HCT116 (cell line): ENCODE measurements around the gene FAM110A. TPM values are rescaled to one million over a fixed set of nuclear protein-coding genes. Genes with fewer than 3 reads are reported as not detected.

Experiments
- ATAC-seq: fragments of 200-7000 bp; cut with Tn5 transposase; 2 replicates; pipeline ENCODE4 v1.9.1; 2020; ENCODE audit warnings: mild to moderate bottlenecking, moderate library complexity
- BruUV-seq: library from RNA; stranded (reverse); fragments of 400-500 nt; replicated peaks from 2 replicates; lab custom pipeline; 2021; lab: Mats Ljungman, UMichigan
- CTCF ChIA-PET: fragments of 300-600 bp; sonication (Branson Sonifier 250); formaldehyde crosslinking; loops from one replicate; lab custom pipeline; 2021; ENCODE audit warnings: antibody characterized with exemption; lab: Charles Lee
- POLR2A ChIA-PET: fragments of 300-600, 350-600 bp; sonication (Branson Sonifier 250); formaldehyde crosslinking; loops from one replicate; lab custom pipeline; 2021; ENCODE audit warnings: antibody characterized with exemption; lab: Charles Lee
- RAD21 ChIA-PET, 2 experiments: fragments of 300-600 bp; sonication (Branson Sonifier 250); formaldehyde crosslinking; loops; one replicate each; lab custom pipeline; 2023; ENCODE audit warnings: low total read pairs in 2 of 2; ENCODE audit not compliant: uncharacterized antibody in 2 of 2, unreplicated experiment in 2 of 2, low non-redundant PET in 1 of 2; lab: Charles Lee
- DNase-seq: peaks from one replicate; pipeline ENCODE4 v3.0.0-alpha.2; 2010; ENCODE audit warnings: low read depth, low spot score
- H2AFZ ChIP-seq: fragments of 200-600 bp; shearing (Covaris generic), sonication (generic); 2 replicates; pipeline ENCODE4 v1.6.1; 2017; ENCODE audit warnings: low read depth, mixed run types, mixed read lengths, antibody characterized with exemption, low read length; ENCODE audit not compliant: poor library complexity, severe bottlenecking
- H3K27ac ChIP-seq: 2 replicates; pipeline ENCODE4 v1.5.1; 2012; ENCODE audit warnings: low read depth, low read length
- H3K27me3 ChIP-seq: fragments of 200-600 bp; sonication (generic); 2 replicates; pipeline ENCODE4 v1.6.1; 2016; ENCODE audit warnings: mixed run types, low read length, mixed read lengths; ENCODE audit not compliant: insufficient read depth
- H3K36me3 ChIP-seq, 2 experiments: fragments of 200-500 bp in 1 of 2; fragments of 200-600 bp in 1 of 2; sonication (Bioruptor generic) in 1 of 2; sonication (generic) in 1 of 2; 2 replicates each; pipeline versions ENCODE4 v1.5.1 to v1.6.1; 2014 to 2016; ENCODE audit warnings: low read length in 2 of 2, inconsistent platforms in 1 of 2, mixed read lengths in 1 of 2, mixed run types in 1 of 2; ENCODE audit not compliant: insufficient read depth in 2 of 2, control insufficient read depth in 1 of 2
- H3K4me1 ChIP-seq, 2 experiments: fragments of 200-600 bp in 1 of 2; sonication (generic) in 1 of 2; 2 replicates each; pipeline versions ENCODE4 v1.5.1 to v1.6.1; 2012 to 2017; ENCODE audit warnings: low read length in 2 of 2, inconsistent platforms in 1 of 2, mild to moderate bottlenecking in 1 of 2, mixed read lengths in 1 of 2, mixed run types in 1 of 2, moderate library complexity in 1 of 2; ENCODE audit not compliant: insufficient read depth in 2 of 2, control insufficient read depth in 1 of 2
- H3K4me2 ChIP-seq: fragments of 200-600 bp; sonication (generic); 2 replicates; pipeline ENCODE4 v1.6.1; 2017; ENCODE audit warnings: mixed run types, low read length, mixed read lengths
- H3K4me3 ChIP-seq, 2 experiments: fragments of 200-600 bp in 1 of 2; sonication (generic) in 1 of 2; replicated peaks in 1 of 2; 2 replicates each; pipeline ENCODE4 v1.5.1; 2011 to 2016; ENCODE audit warnings: low read length in 2 of 2, control low read depth in 1 of 2, low read depth in 1 of 2, mild to moderate bottlenecking in 1 of 2, mixed read lengths in 1 of 2, mixed run types in 1 of 2
- H3K79me2 ChIP-seq: fragments of 200-600 bp; sonication (generic); 2 replicates; pipeline ENCODE4 v1.6.1; 2017; ENCODE audit warnings: mild to moderate bottlenecking, mixed run types, low read length, moderate library complexity, mixed read lengths; ENCODE audit not compliant: insufficient read depth
- H3K9ac ChIP-seq: fragments of 200-600 bp; sonication (generic); 2 replicates; pipeline ENCODE4 v1.6.1; 2016; ENCODE audit warnings: low read length, mixed read lengths
- H3K9me2 ChIP-seq: fragments of 200-600 bp; sonication (generic), shearing (Covaris generic); 2 replicates; pipeline ENCODE4 v1.6.1; 2017; ENCODE audit warnings: mixed run types, mild to moderate bottlenecking, moderate library complexity; ENCODE audit not compliant: insufficient read depth
- H3K9me3 ChIP-seq, 2 experiments: fragments of 200-500 bp in 1 of 2; fragments of 200-600 bp in 1 of 2; sonication (Bioruptor generic) in 1 of 2; sonication (generic) in 1 of 2; 2 replicates each; pipeline ENCODE4 v1.6.1; 2014 to 2017; ENCODE audit warnings: low read length in 2 of 2, mixed read lengths in 2 of 2, inconsistent platforms in 1 of 2, low read depth in 1 of 2, mild to moderate bottlenecking in 1 of 2, mixed run types in 1 of 2, moderate library complexity in 1 of 2; ENCODE audit not compliant: control insufficient read depth in 1 of 2, insufficient read depth in 1 of 2
- H4K20me1 ChIP-seq: fragments of 200-600 bp; sonication (generic), shearing (Covaris generic); 2 replicates; pipeline ENCODE4 v1.6.1; 2017; ENCODE audit warnings: mixed run types, mild to moderate bottlenecking, moderate library complexity; ENCODE audit not compliant: insufficient read depth
- CTCF ChIP-seq, 3 experiments: fragments of 200-600 bp in 1 of 3; sonication (generic) in 1 of 3; IDR thresholded peaks in 2 of 3; conservative IDR thresholded peaks in 1 of 3; 2 replicates each; pipeline ENCODE4 v1.5.1; 2012 to 2017; ENCODE audit warnings: low read depth in 2 of 3, low read length in 2 of 3, antibody characterized with exemption in 1 of 3, borderline replicate concordance in 1 of 3, control low read depth in 1 of 3, mild to moderate bottlenecking in 1 of 3, mixed read lengths in 1 of 3, mixed run types in 1 of 3, moderate library complexity in 1 of 3; ENCODE audit not compliant: insufficient read depth in 1 of 3
- ELF1 ChIP-seq: IDR thresholded peaks from 2 replicates; pipeline ENCODE4 v1.6.1; 2012; ENCODE audit warnings: low read depth, borderline replicate concordance
- intact Hi-C: fragments of 100-400 bp; cut with micrococcal nuclease; formaldehyde crosslinking; loops from 2 replicates; pipeline ENCODE4 v1.10.0; 2022
- total RNA-seq: library from RNA; stranded (reverse); gene quantifications from one replicate; pipeline ENCODE4 v1.2.1, GENCODE V29; 2021; ENCODE audit not compliant: unreplicated experiment

Gene FAM110A
- total RNA-seq, 1 experiment from 2014 or later: 26.4 TPM

- CTCF ChIA-PET: no interaction called here
These were observed 39.5 kb downstream of the FAM110A start for GRCh38 chr20:872855-873520.

More at GRCh38 chr20:872855-873520, 39.5 kb downstream of the FAM110A start:
- Histone ChIP-seq H3K36me3 (no peaks in the 10 kb centered on the region), H2AFZ (no peak overlapping the region)
- peak in 1 of 3 experiments; percentile 17; a peak in 1 of 6 replicates for TF ChIP-seq CTCF (IDR thresholded peaks at IDR 0.05 in 2 of 3, conservative IDR thresholded peaks at IDR 0.05 in 1 of 3; ENCODE audit: borderline replicate concordance in 1 of 3, insufficient read depth in 1 of 3, low read depth in 2 of 3, low read length in 2 of 3)
- no peak for TF ChIP-seq ELF1
- TF ChIP-seq, all 23 proteins: peak for 1
- H3K4me3 ChIP-seq: no peak overlapping the region
- H3K9me2 ChIP-seq: no peaks in the 10 kb centered on the region
- no peak for ATAC-seq
- intact Hi-C loops: no loop called here
- H4K20me1 ChIP-seq: no peaks in the 10 kb centered on the region
- H3K9me3 ChIP-seq: no peaks in the 10 kb centered on the region
- RAD21 ChIA-PET: no interaction called here
- H3K27ac ChIP-seq: no peak overlapping the region
- no peaks in the 10 kb centered on the region; a peak in 2 of 4 replicates for H3K4me1 ChIP-seq
- peaks cover 15% of the 10 kb centered on the region; the same call in 1 of the 2 replicates for H3K27me3 ChIP-seq
- no peak overlapping the region for H3K9ac ChIP-seq
- BruUV-seq: no TSS peak
- DNase-seq: no peak
- no peak overlapping the region for H3K4me2 ChIP-seq
- no peaks in the 10 kb centered on the region for H3K79me2 ChIP-seq
- POLR2A ChIA-PET: no interaction called here
